ENCODE results near the gene MBOAT2.

GRCh38 chr2:8841932-8842331, 161.6 kb downstream of the MBOAT2 start:
- no peak for TF ChIP-seq CTCF (IDR thresholded peaks at IDR 0.05)
- TF ChIP-seq POLR2A (IDR thresholded peaks at IDR 0.05), result no peak
